Activated CD8-positive, alpha-beta T cell treated with anti-CD3 and anti-CD28 coated beads for 36 hours (primary cell): ENCODE results near the gene SNAPC4. TPM values are rescaled to one million over a fixed set of nuclear protein-coding genes. Genes with fewer than 3 reads are reported as not detected.

Source experiments
- ATAC-seq: fragments of 200-7000 bp; cut with Tn5 transposase; one replicate; pipeline ENCODE4 v1.10.0; 2021; ENCODE audit warnings: mild to moderate bottlenecking, moderate library complexity
- CTCF ChIA-PET: fragments of 350-600 bp; sonication (Branson Sonifier 250); formaldehyde crosslinking; loops from one replicate; lab custom pipeline; 2021; ENCODE audit warnings: antibody characterized with exemption; lab: Charles Lee
- POLR2A ChIA-PET: fragments of 350-600 bp; sonication (Branson Sonifier 250); formaldehyde crosslinking; loops from one replicate; lab custom pipeline; 2021; ENCODE audit warnings: antibody characterized with exemption; lab: Charles Lee
- DNase-seq: peaks from one replicate; pipeline ENCODE4 v3.0.0-alpha.2; 2020
- H3K27ac Mint-ChIP-seq: one replicate; pipeline ENCODE4 v1.8.0; 2021; ENCODE audit warnings: mild to moderate bottlenecking, mixed read lengths
- H3K27me3 Mint-ChIP-seq: one replicate; pipeline ENCODE4 v1.8.0; 2021; ENCODE audit warnings: mixed read lengths
- H3K36me3 Mint-ChIP-seq: one replicate; pipeline ENCODE4 v1.8.0; 2021; ENCODE audit warnings: low read depth, mixed read lengths
- H3K4me1 Mint-ChIP-seq: one replicate; pipeline ENCODE4 v1.8.0; 2021; ENCODE audit warnings: low read depth, mixed read lengths
- H3K4me3 Mint-ChIP-seq: one replicate; pipeline ENCODE4 v1.8.0; 2021; ENCODE audit warnings: mild to moderate bottlenecking, moderate library complexity, mixed read lengths
- H3K9me3 Mint-ChIP-seq: one replicate; pipeline ENCODE4 v1.8.0; 2021; ENCODE audit warnings: mixed read lengths
- CTCF ChIP-seq: fragments of 200-600 bp; IDR thresholded peaks from one replicate; pipeline ENCODE4 v1.8.0; 2022; ENCODE audit warnings: antibody characterized with exemption, mild to moderate bottlenecking
- intact Hi-C: fragments of 100-400 bp; cut with micrococcal nuclease; formaldehyde crosslinking; loops from one replicate; pipeline ENCODE4 v1.10.0; 2022
- total RNA-seq, 2 experiments: library from RNA; stranded (reverse); gene quantifications; one replicate each; pipeline ENCODE4 v1.2.3, GENCODE V29; 2021

The SNAPC4 gene
- total RNA-seq, 2 experiments from 2014 or later = 15.5 to 17.1 TPM

- CTCF ChIA-PET = no interaction called here
- no peak for TF ChIP-seq CTCF
- Mint-ChIP-seq H3K9me3 (no peaks in the 10 kb centered on the region), H3K27ac (no peak overlapping the region), H3K4me1 (peaks cover under 1% of the 10 kb centered on the region), H3K4me3 (no peak overlapping the region), H3K27me3 (no peaks in the 10 kb centered on the region), H3K36me3 (peaks cover 9% of the 10 kb centered on the region)
- ATAC-seq = no peak
- intact Hi-C loops = no loop called here
- DNase-seq = no peak
- POLR2A ChIA-PET = interaction anchor here (0.9 to 2.1 kb wide), 2 partner anchors 13 to 15 kb away, joined by 4 to 9 read pairs; partner anchors contain the start of gene DNLZ
These were observed 21.0 kb downstream of the SNAPC4 start for GRCh38 chr9:136379003-136379287.

- TF ChIP-seq CTCF = no peak
- ChIA-PET CTCF (no interaction called here), POLR2A (interaction anchor here (0.6 to 2.1 kb wide), 5 partner anchors 9 to 25 kb away, joined by 3 to 9 read pairs (median 4); partner anchors contain the start of gene DNLZ)
- H3K27ac Mint-ChIP-seq = no peak overlapping the region
- peaks cover 2% of the 10 kb centered on the region for H3K4me1 Mint-ChIP-seq
- H3K9me3 Mint-ChIP-seq = no peaks in the 10 kb centered on the region
- peaks cover 7% of the 10 kb centered on the region for H3K36me3 Mint-ChIP-seq
- H3K27me3 Mint-ChIP-seq = no peaks in the 10 kb centered on the region
- no peak for ATAC-seq
- no peak overlapping the region for H3K4me3 Mint-ChIP-seq
- intact Hi-C loops = no loop called here
- no peak for DNase-seq
These were observed 21.6 kb downstream of the SNAPC4 start for GRCh38 chr9:136378170-136379002.

GRCh38 chr9:136377341-136378169 lies 22.4 kb downstream of the SNAPC4 start:
- Mint-ChIP-seq H3K4me3 (no peak overlapping the region), H3K9me3 (no peaks in the 10 kb centered on the region), H3K27me3 (no peaks in the 10 kb centered on the region), H3K4me1 (peaks cover 8% of the 10 kb centered on the region), H3K27ac (no peak overlapping the region), H3K36me3 (peaks cover 8% of the 10 kb centered on the region)
- no peak for TF ChIP-seq CTCF
- ATAC-seq = no peak
- intact Hi-C loops = no loop called here
- CTCF ChIA-PET = interaction anchor here (1.4 kb wide), 1 partner anchor 14 kb away, joined by 4 read pairs; the partner anchor contains the start of gene DNLZ
- POLR2A ChIA-PET = interaction anchor here (0.9 to 2.1 kb wide), 5 partner anchors 8 to 62 kb away, joined by 3 to 9 read pairs (median 4); partner anchors contain the start of genes DNLZ and INPP5E
- no peak for DNase-seq

- ChIA-PET POLR2A (interaction anchor here (1.0 to 2.1 kb wide), 3 partner anchors 10 to 63 kb away, joined by 3 to 10 read pairs (median 6); partner anchors contain the start of genes DNLZ and INPP5E), CTCF (interaction anchor here (1.4 kb wide), 1 partner anchor 13 kb away, joined by 4 read pairs; the partner anchor contains the start of gene DNLZ)
- no peak overlapping the region for H3K27ac Mint-ChIP-seq
- H3K27me3 Mint-ChIP-seq = no peaks in the 10 kb centered on the region
- TF ChIP-seq CTCF = no peak
- peaks cover 8% of the 10 kb centered on the region for H3K4me1 Mint-ChIP-seq
- DNase-seq (no peak), ATAC-seq (no peak)
- intact Hi-C loops = no loop called here
- no peaks in the 10 kb centered on the region for H3K9me3 Mint-ChIP-seq
- H3K36me3 Mint-ChIP-seq = peaks cover 6% of the 10 kb centered on the region
- H3K4me3 Mint-ChIP-seq = no peak overlapping the region
These were observed 23.5 kb downstream of the SNAPC4 start for GRCh38 chr9:136376457-136376856.
